Measurements from ENCODE around the gene LUZP2.

DNA sequence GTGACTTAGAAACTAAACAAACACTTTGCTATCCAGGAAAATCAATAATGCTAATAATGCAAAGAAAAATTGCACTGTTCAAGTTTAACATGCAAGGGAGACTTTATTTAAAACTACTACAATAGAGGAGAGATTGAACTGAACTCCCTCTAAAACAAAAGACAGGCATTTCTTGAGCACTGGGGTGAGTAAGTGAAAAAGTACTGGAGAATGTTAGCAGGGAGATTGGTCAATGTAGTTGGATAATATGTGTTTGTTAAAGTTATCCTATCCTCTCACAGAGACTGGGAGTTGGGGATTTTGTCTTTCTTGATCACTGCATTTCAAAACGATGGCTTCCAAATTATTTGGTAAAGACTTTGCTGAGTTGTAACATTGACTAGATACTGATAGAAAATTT lies 77.6 kb downstream of the LUZP2 start:
- TF ChIP-seq, protein P1, sequence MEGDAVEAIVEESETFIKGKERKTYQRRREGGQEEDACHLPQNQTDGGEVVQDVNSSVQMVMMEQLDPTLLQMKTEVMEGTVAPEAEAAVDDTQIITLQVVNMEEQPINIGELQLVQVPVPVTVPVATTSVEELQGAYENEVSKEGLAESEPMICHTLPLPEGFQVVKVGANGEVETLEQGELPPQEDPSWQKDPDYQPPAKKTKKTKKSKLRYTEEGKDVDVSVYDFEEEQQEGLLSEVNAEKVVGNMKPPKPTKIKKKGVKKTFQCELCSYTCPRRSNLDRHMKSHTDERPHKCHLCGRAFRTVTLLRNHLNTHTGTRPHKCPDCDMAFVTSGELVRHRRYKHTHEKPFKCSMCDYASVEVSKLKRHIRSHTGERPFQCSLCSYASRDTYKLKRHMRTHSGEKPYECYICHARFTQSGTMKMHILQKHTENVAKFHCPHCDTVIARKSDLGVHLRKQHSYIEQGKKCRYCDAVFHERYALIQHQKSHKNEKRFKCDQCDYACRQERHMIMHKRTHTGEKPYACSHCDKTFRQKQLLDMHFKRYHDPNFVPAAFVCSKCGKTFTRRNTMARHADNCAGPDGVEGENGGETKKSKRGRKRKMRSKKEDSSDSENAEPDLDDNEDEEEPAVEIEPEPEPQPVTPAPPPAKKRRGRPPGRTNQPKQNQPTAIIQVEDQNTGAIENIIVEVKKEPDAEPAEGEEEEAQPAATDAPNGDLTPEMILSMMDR (conservative IDR thresholded peaks at IDR 0.05) = no peak
- TF ChIP-seq ZFX (IDR thresholded peaks at IDR 0.05) = no peak
